Activated CD4-positive, alpha-beta T cell treated with anti-CD3 and anti-CD28 coated beads, Interleukin-2, amount 50 U/mL, for 48 hours (primary cell): ENCODE measurements around the gene HTR3B.
A peak's percentile ranks its signal among the peaks of the same experiment; 100 is the strongest.

Source experiments
- DNase-seq, 2 experiments: peaks; one replicate each; pipeline ENCODE4 v3.0.0-alpha.2; 2020

HTR3B gene

GRCh38 chr11:113992459-113993110, 88.0 kb downstream of the HTR3B start:
- DNase-seq: no peak

GRCh38 chr11:113994077-113994954, 89.7 kb downstream of the HTR3B start:
- DNase-seq: peak; percentile 22 to 39
